Astrocyte of the spinal cord (primary cell): ENCODE measurements around the gene SPP2.
A peak's percentile ranks its signal among the peaks of the same experiment; 100 is the strongest.

Experiments
- DNase-seq: peaks from one replicate; pipeline ENCODE4 v3.0.0; 2011; ENCODE audit warnings: low read depth, low spot score
- H3K4me3 ChIP-seq: 2 replicates; pipeline ENCODE4 v1.5.1; 2011; ENCODE audit warnings: low read depth, mild to moderate bottlenecking, low read length, moderate library complexity
- CTCF ChIP-seq: IDR thresholded peaks from 2 replicates; pipeline ENCODE4 v1.5.1; 2012; ENCODE audit warnings: low read depth, mild to moderate bottlenecking, low read length, inconsistent platforms
- in situ Hi-C: cut with HindIII; loops from 2 replicates; pipeline ENCODE4 v1.10.0; 2017; ENCODE audit warnings: low sequenced_read_pairs

Gene SPP2

GRCh38 chr2:234014427-234014826 is 36.1 kb upstream of the SPP2 start:
- no peak for TF ChIP-seq CTCF
- no peak for DNase-seq
- in situ Hi-C loops = no loop called here
- no peak overlapping the region for H3K4me3 ChIP-seq

GRCh38 chr2:234015861-234016260 is 34.6 kb upstream of the SPP2 start:
- DNase-seq = no peak
- no peak for TF ChIP-seq CTCF

GRCh38 chr2:234019896-234020295 is 30.6 kb upstream of the SPP2 start:
- DNase-seq = no peak
- in situ Hi-C loops = no loop called here
- no peak overlapping the region for H3K4me3 ChIP-seq
- TF ChIP-seq CTCF = no peak

More at GRCh38 chr2:234015861-234016260, 34.6 kb upstream of the SPP2 start:
- in situ Hi-C loops = no loop called here
- H3K4me3 ChIP-seq = no peak overlapping the region

GRCh38 chr2:234020332-234020731 is 30.2 kb upstream of the SPP2 start:
- no peak overlapping the region for H3K4me3 ChIP-seq
- no peak for TF ChIP-seq CTCF
- in situ Hi-C loops = no loop called here
- no peak for DNase-seq

- no peak overlapping the region for H3K4me3 ChIP-seq
- no peak for DNase-seq
- TF ChIP-seq CTCF = no peak
- in situ Hi-C loops = no loop called here
Measured at GRCh38 chr2:234022424-234022823, 28.1 kb upstream of the SPP2 start.

GRCh38 chr2:234024304-234024703 is 26.2 kb upstream of the SPP2 start:
- H3K4me3 ChIP-seq = no peak overlapping the region
- no peak for TF ChIP-seq CTCF
- in situ Hi-C loops = no loop called here
- no peak for DNase-seq

GRCh38 chr2:234025466-234025865 is 25.0 kb upstream of the SPP2 start:
- no peak for DNase-seq
- in situ Hi-C loops = no loop called here
- H3K4me3 ChIP-seq = peak overlapping the region; percentile 17
- TF ChIP-seq CTCF = no peak
